Mononuclear cell (primary cell): Measurements from ENCODE around the gene KCNAB1. TPM values are rescaled to one million over a fixed set of nuclear protein-coding genes. Genes with fewer than 3 reads are reported as not detected.

Experiments
- H3K27me3 ChIP-seq: 2 replicates; pipeline ENCODE4 v1.6.0; 2011; ENCODE audit warnings: low read length, control low read depth; ENCODE audit not compliant: insufficient read depth
- H3K4me1 ChIP-seq: 2 replicates; pipeline ENCODE4 v1.5.1; 2011; ENCODE audit warnings: mild to moderate bottlenecking, low read length, control low read depth; ENCODE audit not compliant: insufficient read depth
- H3K4me3 ChIP-seq: 2 replicates; pipeline ENCODE4 v1.5.1; 2011; ENCODE audit warnings: mild to moderate bottlenecking, low read length, moderate library complexity
- H3K9me3 ChIP-seq: 2 replicates; pipeline ENCODE4 v1.5.1; 2011; ENCODE audit warnings: low read depth, mild to moderate bottlenecking, control low read depth, low read length
- total RNA-seq: library from RNA; depleted of rRNA; stranded (reverse); fragments of >200 nt; gene quantifications from one replicate; pipeline ENCODE4 v1.2.3, GENCODE V29; 2012

The KCNAB1 gene
- total RNA-seq, 1 donor: not detected

- no peaks in the 10 kb centered on the region for H3K9me3 ChIP-seq
- no peaks in the 10 kb centered on the region for H3K4me1 ChIP-seq
- no peak overlapping the region for H3K4me3 ChIP-seq
- H3K27me3 ChIP-seq: no peaks in the 10 kb centered on the region
Measured at GRCh38 chr3:156530980-156531379, 410.6 kb downstream of the KCNAB1 start.

GRCh38 chr3:156532730-156533129 lies 412.4 kb downstream of the KCNAB1 start:
- Histone ChIP-seq H3K4me3 (no peak overlapping the region), H3K4me1 (no peaks in the 10 kb centered on the region), H3K9me3 (no peaks in the 10 kb centered on the region), H3K27me3 (no peaks in the 10 kb centered on the region)

GRCh38 chr3:156533205-156533604 lies 412.8 kb downstream of the KCNAB1 start:
- Histone ChIP-seq H3K4me3 (no peak overlapping the region), H3K4me1 (no peaks in the 10 kb centered on the region), H3K9me3 (no peaks in the 10 kb centered on the region), H3K27me3 (no peaks in the 10 kb centered on the region)

- no peaks in the 10 kb centered on the region for H3K9me3 ChIP-seq
- H3K4me3 ChIP-seq: no peak overlapping the region
- H3K27me3 ChIP-seq: no peaks in the 10 kb centered on the region
- no peaks in the 10 kb centered on the region for H3K4me1 ChIP-seq
Measured at GRCh38 chr3:156535162-156535627, 414.8 kb downstream of the KCNAB1 start.

GRCh38 chr3:156535798-156536197 lies 415.4 kb downstream of the KCNAB1 start:
- Histone ChIP-seq H3K4me1 (no peaks in the 10 kb centered on the region), H3K9me3 (no peaks in the 10 kb centered on the region), H3K4me3 (no peak overlapping the region), H3K27me3 (no peaks in the 10 kb centered on the region)

- no peak overlapping the region for H3K4me3 ChIP-seq
- H3K9me3 ChIP-seq: no peaks in the 10 kb centered on the region
- no peaks in the 10 kb centered on the region for H3K27me3 ChIP-seq
- no peaks in the 10 kb centered on the region for H3K4me1 ChIP-seq
Measured at GRCh38 chr3:156536524-156537316, 416.3 kb downstream of the KCNAB1 start.

- H3K27me3 ChIP-seq: no peaks in the 10 kb centered on the region
- H3K4me1 ChIP-seq: no peaks in the 10 kb centered on the region
- no peaks in the 10 kb centered on the region for H3K9me3 ChIP-seq
- H3K4me3 ChIP-seq: no peak overlapping the region
Measured at GRCh38 chr3:156539051-156539450, 418.7 kb downstream of the KCNAB1 start.

- Histone ChIP-seq H3K27me3 (no peaks in the 10 kb centered on the region), H3K4me1 (no peaks in the 10 kb centered on the region)
Measured at GRCh38 chr3:156539802-156540201, 419.4 kb downstream of the KCNAB1 start.

GRCh38 chr3:156542101-156543042 lies 422.0 kb downstream of the KCNAB1 start:
- no peaks in the 10 kb centered on the region for H3K9me3 ChIP-seq
- H3K4me1 ChIP-seq: no peaks in the 10 kb centered on the region
- no peaks in the 10 kb centered on the region for H3K27me3 ChIP-seq
- no peak overlapping the region for H3K4me3 ChIP-seq

More at GRCh38 chr3:156539802-156540201, 419.4 kb downstream of the KCNAB1 start:
- Histone ChIP-seq H3K9me3 (no peaks in the 10 kb centered on the region), H3K4me3 (no peak overlapping the region)

- Histone ChIP-seq H3K9me3 (no peaks in the 10 kb centered on the region), H3K4me3 (no peak overlapping the region), H3K4me1 (no peaks in the 10 kb centered on the region), H3K27me3 (no peaks in the 10 kb centered on the region)
Measured at GRCh38 chr3:156543043-156543555, 422.7 kb downstream of the KCNAB1 start.

GRCh38 chr3:156547637-156548036 lies 427.3 kb downstream of the KCNAB1 start:
- H3K4me3 ChIP-seq: no peak overlapping the region
- no peaks in the 10 kb centered on the region for H3K9me3 ChIP-seq

GRCh38 chr3:156548041-156548687 lies 427.8 kb downstream of the KCNAB1 start:
- no peaks in the 10 kb centered on the region for H3K9me3 ChIP-seq
- H3K27me3 ChIP-seq: no peaks in the 10 kb centered on the region
- H3K4me3 ChIP-seq: no peak overlapping the region
- peaks cover 7% of the 10 kb centered on the region for H3K4me1 ChIP-seq

More at GRCh38 chr3:156547637-156548036, 427.3 kb downstream of the KCNAB1 start:
- H3K4me1 ChIP-seq: peaks cover 4% of the 10 kb centered on the region
- H3K27me3 ChIP-seq: no peaks in the 10 kb centered on the region

- H3K4me1 ChIP-seq: peaks cover 11% of the 10 kb centered on the region
- no peak overlapping the region for H3K4me3 ChIP-seq
- no peaks in the 10 kb centered on the region for H3K9me3 ChIP-seq
- no peaks in the 10 kb centered on the region for H3K27me3 ChIP-seq
Measured at GRCh38 chr3:156548902-156549301, 428.5 kb downstream of the KCNAB1 start.

GRCh38 chr3:156551261-156551660 lies 430.9 kb downstream of the KCNAB1 start:
- Histone ChIP-seq H3K4me1 (peaks cover 19% of the 10 kb centered on the region), H3K4me3 (no peak overlapping the region), H3K27me3 (no peaks in the 10 kb centered on the region), H3K9me3 (no peaks in the 10 kb centered on the region)
